Measurements from ENCODE around the gene RPL3. TPM values are rescaled to one million over a fixed set of nuclear protein-coding genes. Genes with fewer than 3 reads are reported as not detected.

Gene RPL3
- total RNA-seq: 2,696 and 3,597 TPM in 2 replicates

GRCh38 chr22:39319284-39320022 is at the start of gene RPL3:
Gene RPL3 (minus strand): TSS chr22:39319623. CDS start chr22:39319597, 26 bp downstream.

GRCh38 chr22:39349967-39350726 is 30.7 kb upstream of the RPL3 start, which contains the start of gene SYNGR1:
Gene SYNGR1 (plus strand): TSS chr22:39349991. CDS start chr22:39350011, 20 bp downstream.

Other genes starting within 250 kb of the RPL3 start
- gene APOBEC3G, start 242.3 kb downstream of the RPL3 start, total RNA-seq: 13.0 and 13.6 TPM in 2 replicates
- gene APOBEC3H, start 222.4 kb downstream of the RPL3 start, total RNA-seq: 0.16 TPM in 1 of 2 replicates, not detected in the other
- 1.0 and 25.2 TPM in 2 replicates for gene CBX7, start 166.9 kb downstream of the RPL3 start, total RNA-seq
- gene PDGFB, start 74.6 kb downstream of the RPL3 start, total RNA-seq: 3.1 and 9.2 TPM in 2 replicates
- gene SYNGR1, start 30.4 kb upstream of the RPL3 start, total RNA-seq: 6.5 and 6.7 TPM in 2 replicates
- gene TAB1, start 80.2 kb upstream of the RPL3 start, total RNA-seq: 18.9 and 30.4 TPM in 2 replicates
- 1.9 and 2.1 TPM in 2 replicates for gene MGAT3, start 137.4 kb upstream of the RPL3 start, total RNA-seq
- gene MIEF1, start 182.7 kb upstream of the RPL3 start, total RNA-seq: 28.0 and 28.1 TPM in 2 replicates
- 358 and 403 TPM in 2 replicates for gene ATF4, start 200.9 kb upstream of the RPL3 start, total RNA-seq
- gene RPS19BP1, start 213.1 kb upstream of the RPL3 start, total RNA-seq: 99.9 and 102 TPM in 2 replicates

Data from epithelial cell of alveolus of lung (primary cell).